Lower lobe of right lung (tissue), 2 donors: Measurements from ENCODE around the gene TRMT112. TPM values are rescaled to one million over a fixed set of nuclear protein-coding genes. Genes with fewer than 3 reads are reported as not detected.

Experiments used
- ATAC-seq, 2 donors: fragments of 200-7000 bp; cut with Tn5 transposase; one replicate each; pipeline ENCODE4 v1.9.1; 2020 to 2022; ENCODE audit warnings: mild to moderate bottlenecking in 2 of 2, moderate library complexity in 2 of 2
- DNase-seq: peaks from one replicate; pipeline ENCODE4 v3.0.0-alpha.2; 2020
- H3K27ac ChIP-seq: fragments of 200-600 bp; one replicate; pipeline ENCODE4 v1.8.0; 2022
- H3K27me3 ChIP-seq: fragments of 200-600 bp; one replicate; pipeline ENCODE4 v1.8.0; 2022; ENCODE audit warnings: low read depth
- H3K36me3 ChIP-seq: fragments of 200-600 bp; one replicate; pipeline ENCODE4 v1.8.0; 2022; ENCODE audit warnings: mild to moderate bottlenecking
- H3K4me1 ChIP-seq: fragments of 200-600 bp; one replicate; pipeline ENCODE4 v1.8.0; 2022
- H3K4me3 ChIP-seq: fragments of 200-600 bp; one replicate; pipeline ENCODE4 v1.8.0; 2022; ENCODE audit warnings: mild to moderate bottlenecking
- H3K9me3 ChIP-seq: fragments of 200-600 bp; one replicate; pipeline ENCODE4 v1.8.0; 2022
- CTCF ChIP-seq: fragments of 200-600 bp; IDR thresholded peaks from one replicate; pipeline ENCODE4 v1.8.0; 2022; ENCODE audit warnings: antibody characterized with exemption, mild to moderate bottlenecking
- intact Hi-C: fragments of 100-400 bp; cut with DNase I; formaldehyde crosslinking; loops from one replicate; pipeline ENCODE4 v1.11.0; 2022
- total RNA-seq: library from RNA; stranded (reverse); fragmentation: NEBNext Ultra II Directional; extraction: Animal tissue kit (Norgen Biotek cat#: 25700); gene quantifications from one replicate; pipeline ENCODE4 v1.2.1, GENCODE V29; 2021
- donor health status: DM: no; HTN: yes; CAD: no; lungs with severe emphysema.

Gene TRMT112
- total RNA-seq, 1 donor from 2014 or later: 178 TPM

DNA sequence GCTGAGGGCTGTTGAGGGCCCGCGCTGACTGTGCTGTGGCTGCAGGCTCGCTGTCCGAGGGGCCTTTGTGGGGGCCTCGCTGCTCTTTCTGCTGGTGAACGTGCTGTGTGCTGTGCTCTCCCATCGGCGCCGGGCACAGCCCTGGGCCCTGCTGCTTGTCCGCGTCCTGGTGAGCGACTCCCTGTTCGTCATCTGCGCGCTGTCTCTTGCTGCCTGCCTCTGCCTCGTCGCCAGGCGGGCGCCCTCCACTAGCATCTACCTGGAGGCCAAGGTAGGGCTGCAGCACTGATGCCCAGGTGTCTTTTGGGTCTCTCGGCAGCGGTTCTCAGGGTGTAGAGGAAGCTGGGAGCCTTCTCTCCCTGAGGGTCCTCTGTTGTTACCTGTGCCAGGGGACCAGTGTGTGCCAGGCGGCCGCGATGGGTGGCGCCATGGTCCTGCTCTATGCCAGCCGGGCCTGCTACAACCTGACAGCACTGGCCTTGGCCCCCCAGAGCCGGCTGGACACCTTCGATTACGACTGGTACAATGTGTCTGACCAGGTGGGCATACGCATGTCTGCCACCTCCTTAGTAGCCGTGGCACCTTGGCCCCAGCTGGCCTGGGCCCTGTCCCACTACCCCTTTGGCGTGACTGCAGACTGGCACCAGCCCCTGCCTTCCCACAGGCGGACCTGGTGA, 29.5 kb downstream of the TRMT112 start:
- Histone ChIP-seq H3K9me3 (no peaks in the 10 kb centered on the region), H3K4me3 (no peak overlapping the region), H3K27me3 (peaks cover 26% of the 10 kb centered on the region), H3K4me1 (peaks cover 40% of the 10 kb centered on the region), H3K36me3 (no peaks in the 10 kb centered on the region), H3K27ac (no peak overlapping the region)
- intact Hi-C loops: no loop called here
- DNase-seq: no peak
- no peak for TF ChIP-seq CTCF
- ATAC-seq: no peak

DNA sequence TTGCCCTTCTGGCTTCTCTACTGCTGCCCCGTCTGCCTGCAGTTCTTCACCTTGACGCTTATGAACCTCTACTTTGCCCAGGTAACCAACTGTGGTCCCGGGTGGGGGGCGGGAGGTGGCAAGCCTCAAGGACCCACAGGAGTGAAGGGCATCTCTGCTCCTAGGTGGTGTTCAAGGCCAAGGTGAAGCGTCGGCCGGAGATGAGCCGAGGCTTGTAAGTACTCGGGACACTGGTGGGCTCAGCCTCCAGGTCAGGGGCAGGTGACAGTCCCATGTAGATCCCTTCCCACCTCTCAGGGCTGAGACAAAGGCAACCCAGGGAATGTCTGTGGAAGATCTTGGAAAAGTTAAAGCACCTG, 30.6 kb downstream of the TRMT112 start:
- Histone ChIP-seq H3K4me3 (no peak overlapping the region), H3K36me3 (peaks cover 6% of the 10 kb centered on the region), H3K27ac (no peak overlapping the region), H3K9me3 (no peaks in the 10 kb centered on the region), H3K4me1 (peaks cover 32% of the 10 kb centered on the region), H3K27me3 (peaks cover 15% of the 10 kb centered on the region)
- ATAC-seq: no peak
- no peak for TF ChIP-seq CTCF
- DNase-seq: no peak
- intact Hi-C loops: no loop called here

GRCh38 chr11:64285885-64286800, 31.2 kb downstream of the TRMT112 start:
- intact Hi-C loops: no loop called here
- no peak for DNase-seq

GRCh38 chr11:64284962-64285884, 32.1 kb downstream of the TRMT112 start, which contains the start of gene GPR137:
Gene GPR137, plus strand, starts transcription at chr11:64285848. Its CDS starts 677 bp downstream, at chr11:64286525.
- ATAC-seq (peak; percentile 89 to 91), DNase-seq (peak; percentile 90)
- Histone ChIP-seq H3K4me1 (peaks cover 22% of the 10 kb centered on the region), H3K4me3 (peak within 1 kb of the TSS; percentile 77), H3K27me3 (no peaks in the 10 kb centered on the region), H3K9me3 (no peaks in the 10 kb centered on the region), H3K36me3 (peaks cover 19% of the 10 kb centered on the region), H3K27ac (peak within 1 kb of the TSS; percentile 93)
- no peak for TF ChIP-seq CTCF
- intact Hi-C loops: no loop called here

More at GRCh38 chr11:64285885-64286800, 31.2 kb downstream of the TRMT112 start:
- peaks cover 12% of the 10 kb centered on the region for H3K36me3 ChIP-seq
- H3K27me3 ChIP-seq: peaks cover 9% of the 10 kb centered on the region
- H3K4me1 ChIP-seq: peaks cover 26% of the 10 kb centered on the region
- peak overlapping the region; percentile 93 for H3K27ac ChIP-seq
- H3K9me3 ChIP-seq: no peaks in the 10 kb centered on the region
- no peak for TF ChIP-seq CTCF
- peak overlapping the region; percentile 77 for H3K4me3 ChIP-seq
- ATAC-seq: no peak
